Inflammatory macrophage treated with lipopolysaccharide for 1 hour (primary cell): Measurements from ENCODE around the gene CALHM1.
"Not testable (repeated sequence)": the region's sequence is repeated elsewhere in the genome, so short reads cannot be mapped to it uniquely, and the experiment has no call there.

Experiments
- DNase-seq, 2 donors: peaks; one replicate each; pipeline ENCODE4 v3.0.0-alpha.2; 2020 to 2022

The CALHM1 gene, protein sequence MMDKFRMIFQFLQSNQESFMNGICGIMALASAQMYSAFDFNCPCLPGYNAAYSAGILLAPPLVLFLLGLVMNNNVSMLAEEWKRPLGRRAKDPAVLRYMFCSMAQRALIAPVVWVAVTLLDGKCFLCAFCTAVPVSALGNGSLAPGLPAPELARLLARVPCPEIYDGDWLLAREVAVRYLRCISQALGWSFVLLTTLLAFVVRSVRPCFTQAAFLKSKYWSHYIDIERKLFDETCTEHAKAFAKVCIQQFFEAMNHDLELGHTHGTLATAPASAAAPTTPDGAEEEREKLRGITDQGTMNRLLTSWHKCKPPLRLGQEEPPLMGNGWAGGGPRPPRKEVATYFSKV

DNA sequence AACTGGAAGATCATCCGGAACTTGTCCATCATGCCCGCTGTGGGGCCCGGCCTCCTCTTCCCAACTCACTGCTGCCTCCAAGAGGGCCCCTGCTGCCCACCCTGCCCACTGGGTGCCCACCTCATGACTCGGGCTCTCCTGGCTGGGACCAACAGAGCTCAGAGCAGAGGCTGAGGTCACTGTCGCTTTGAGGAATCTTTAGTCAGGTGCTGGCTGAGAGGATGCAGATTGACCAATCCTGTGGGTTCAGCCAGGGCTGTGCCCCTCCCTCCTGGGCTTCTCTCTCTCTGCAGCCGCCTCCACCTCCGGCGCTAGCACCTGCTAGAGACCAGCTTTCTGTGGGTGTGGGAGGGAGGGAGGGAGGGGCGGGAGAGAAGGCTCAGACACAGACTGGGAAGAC lies at the start of gene CALHM1:
Gene CALHM1, minus strand, starts transcription at position 181 of the 400 bp plus-strand sequence. Its CDS starts 149 bp downstream, at position 32.
- peak; percentile 25 to 55 for DNase-seq

DNA sequence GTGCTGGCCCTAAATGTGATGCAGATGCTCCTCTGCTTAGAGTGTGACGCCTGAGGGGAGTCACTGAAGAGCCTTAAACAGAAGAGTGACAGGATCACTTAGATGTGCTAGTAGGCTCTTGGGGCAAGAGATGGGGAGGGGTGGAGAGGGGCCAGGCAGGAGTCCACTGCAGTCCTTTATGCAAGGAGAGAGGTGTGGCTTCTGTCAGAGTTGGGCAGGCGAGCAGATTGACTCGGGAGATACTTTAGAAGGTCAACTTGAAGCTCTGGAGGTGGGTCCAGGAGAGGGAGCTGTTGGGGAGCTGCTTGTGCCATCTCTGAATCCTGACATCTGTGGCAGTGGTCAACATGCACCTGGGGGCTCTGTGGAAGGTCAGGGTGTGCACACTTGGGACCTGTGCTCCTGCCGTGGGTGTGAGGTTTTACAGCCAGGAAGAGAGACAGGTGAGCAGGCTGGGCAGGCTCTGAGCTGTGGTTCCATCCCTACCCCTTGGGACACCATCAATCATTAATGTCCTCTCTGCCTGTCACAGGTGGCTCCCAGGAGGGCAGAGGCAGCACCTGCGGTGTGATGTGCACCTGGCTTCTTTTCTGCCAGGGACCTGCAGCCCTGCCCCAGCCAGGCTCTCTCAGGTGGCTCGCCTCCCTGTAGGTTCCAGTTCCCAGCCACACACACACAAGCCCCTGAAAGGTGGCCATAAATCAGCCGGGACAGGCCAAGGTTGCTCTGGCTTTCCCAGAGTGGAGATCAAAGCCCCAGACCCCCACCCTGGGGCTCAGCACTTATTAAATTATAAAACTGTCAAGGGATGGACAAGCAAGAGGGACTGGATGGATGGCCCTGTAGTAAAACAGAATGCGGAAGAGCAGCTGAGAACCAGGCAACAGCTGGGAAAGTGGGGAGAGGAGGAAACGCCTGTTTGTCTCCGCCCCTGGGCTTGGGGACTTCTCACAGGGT lies 48.8 kb upstream of the CALHM1 start:
- DNase-seq, result no peak

DNA sequence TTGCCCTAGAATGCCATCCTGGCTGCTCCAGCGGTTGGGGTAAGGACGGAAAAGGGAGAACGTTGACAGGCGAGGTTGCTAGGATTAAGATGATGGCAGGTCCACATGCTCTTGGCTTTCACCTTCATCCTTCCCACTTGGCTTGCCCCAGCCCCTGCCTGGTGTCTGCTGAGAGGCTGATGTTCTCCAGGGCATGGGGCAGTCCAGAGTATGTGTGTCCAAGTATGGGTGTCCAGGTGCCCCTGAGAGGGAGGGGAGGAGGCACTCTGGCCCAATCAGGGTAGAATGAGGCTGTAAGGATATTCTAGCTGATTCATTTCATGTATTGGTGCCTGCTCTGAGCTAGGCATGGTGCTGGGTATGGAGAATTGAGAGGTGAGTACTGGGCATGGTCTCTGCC lies 47.4 kb upstream of the CALHM1 start:
- no peak for DNase-seq

DNA sequence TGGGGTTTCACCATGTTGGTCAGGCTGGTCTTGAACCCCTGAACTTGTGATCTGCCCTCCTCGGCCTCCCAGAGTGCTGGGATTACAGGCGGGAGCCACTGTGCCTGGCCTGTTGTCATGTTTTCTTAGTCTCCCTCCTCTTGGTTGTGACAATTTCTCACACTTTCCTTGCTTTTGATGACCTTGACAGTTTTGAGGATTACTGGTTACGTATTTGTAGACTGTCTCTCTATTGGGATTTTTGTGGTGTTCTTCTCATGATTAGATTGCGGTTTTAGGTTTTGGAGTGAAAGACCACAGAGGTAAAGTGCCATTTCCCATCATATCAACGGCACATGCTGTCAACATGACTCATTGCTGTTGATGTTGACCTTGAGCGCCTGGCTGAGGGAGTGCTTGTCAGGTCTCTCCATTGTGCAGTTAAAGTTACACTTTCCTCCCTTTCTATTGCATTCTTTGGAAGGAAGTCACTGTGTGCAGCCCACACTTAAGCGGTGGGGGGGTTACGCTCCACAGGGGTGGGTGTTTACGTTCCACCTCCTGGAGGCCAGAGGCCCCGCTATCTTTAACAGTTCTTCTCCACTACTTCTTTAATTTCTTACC lies 45.6 kb upstream of the CALHM1 start:
- no peak for DNase-seq

DNA sequence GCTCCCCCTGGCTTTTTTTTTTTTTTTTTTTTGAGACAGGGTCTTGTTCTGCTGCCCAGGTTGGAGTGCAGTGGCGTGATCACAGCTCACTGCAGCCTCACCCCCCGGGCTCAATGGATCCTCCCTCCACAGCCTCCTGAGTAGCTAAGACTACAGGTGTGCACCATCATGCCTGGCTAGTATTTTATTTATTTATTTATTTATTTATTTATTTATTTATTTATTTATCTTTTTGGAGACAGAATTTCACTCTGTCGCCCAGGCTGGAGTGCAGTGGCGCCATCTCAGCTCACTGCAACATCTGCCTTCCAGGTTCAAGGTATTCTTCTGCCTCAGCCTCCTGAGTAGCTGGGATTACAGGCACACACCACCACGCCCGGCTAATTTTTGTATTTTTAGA lies 45.1 kb upstream of the CALHM1 start:
- not testable (repeated sequence) for DNase-seq

DNA sequence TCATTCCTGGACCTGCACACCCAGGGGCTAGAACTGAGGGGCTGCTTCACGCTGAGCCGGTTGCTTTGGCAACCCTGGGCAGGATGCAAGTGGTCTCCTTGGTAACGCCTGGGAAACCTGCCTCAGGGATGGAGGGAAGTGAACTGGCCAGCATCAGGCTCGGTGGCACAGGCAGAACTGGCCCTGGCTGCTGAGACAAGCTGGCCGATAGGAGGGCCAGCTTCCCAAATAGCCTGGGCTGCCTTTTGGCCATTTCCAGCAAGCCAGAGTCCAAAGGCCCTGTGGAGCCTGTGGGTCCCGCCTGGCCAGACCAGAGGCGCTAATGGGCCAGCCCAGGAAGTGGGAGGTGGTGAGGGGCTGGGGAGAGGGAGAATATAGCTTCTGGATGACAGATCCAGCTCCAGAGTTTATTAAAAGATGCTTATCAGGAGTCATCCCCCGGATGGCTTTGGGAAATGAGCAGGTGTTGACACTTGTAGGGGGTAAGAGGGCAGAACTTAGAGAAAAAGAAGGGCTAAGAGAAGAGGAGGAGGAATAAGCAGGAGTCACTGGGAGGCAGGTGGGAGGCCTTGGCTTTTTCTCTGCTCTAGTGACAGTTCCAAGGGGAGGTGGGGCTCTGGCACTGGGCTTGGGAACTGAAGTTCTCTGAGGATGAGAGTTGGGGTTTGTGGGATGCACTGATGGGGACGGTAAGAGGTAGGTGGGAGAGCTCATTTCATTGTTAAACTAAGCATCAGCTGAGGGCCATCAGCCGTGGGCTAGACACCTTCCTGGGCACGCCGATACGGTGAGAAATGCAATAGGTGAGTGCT lies 44.4 kb upstream of the CALHM1 start:
- DNase-seq, result no peak

DNA sequence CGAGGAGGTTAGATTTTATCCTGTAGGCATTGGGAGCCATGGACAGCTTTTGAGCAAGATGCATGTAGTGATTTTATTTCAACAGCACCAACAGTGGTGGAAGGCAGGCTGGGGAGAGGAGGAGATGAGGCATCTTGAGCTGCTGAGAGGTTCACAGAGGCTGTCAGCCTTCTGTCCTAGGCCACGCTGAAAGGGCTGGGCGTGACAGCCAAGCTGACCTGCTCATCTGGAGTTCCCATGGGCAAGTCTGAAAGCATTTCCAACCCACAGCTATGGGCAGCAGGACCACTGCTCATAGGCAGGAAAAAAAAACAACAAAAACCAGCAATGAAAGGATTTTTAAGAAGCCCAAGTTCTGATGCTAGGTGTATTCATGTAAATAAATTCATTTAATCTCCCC lies 42.5 kb upstream of the CALHM1 start:
- DNase-seq, result no peak

DNA sequence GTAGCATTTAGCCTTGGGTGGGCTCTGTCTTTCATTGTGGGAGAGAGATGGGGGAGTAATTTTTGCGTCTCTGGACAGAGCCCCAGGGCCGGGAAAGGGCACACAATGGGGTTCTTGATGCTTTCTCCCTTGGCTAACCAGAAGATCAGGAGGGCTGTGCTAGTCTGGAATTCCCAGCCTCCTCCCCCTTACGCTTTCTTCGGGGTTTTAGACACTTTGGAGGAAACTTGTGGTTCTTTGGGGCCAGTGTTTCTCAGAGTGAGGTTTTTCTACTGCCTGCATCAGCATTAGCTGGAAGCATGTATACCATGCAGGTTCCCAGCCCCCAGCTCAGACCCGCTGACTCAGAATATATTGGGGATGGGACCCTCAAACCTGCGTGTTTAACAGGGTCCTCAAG lies 41.8 kb upstream of the CALHM1 start:
- DNase-seq, result no peak

DNA sequence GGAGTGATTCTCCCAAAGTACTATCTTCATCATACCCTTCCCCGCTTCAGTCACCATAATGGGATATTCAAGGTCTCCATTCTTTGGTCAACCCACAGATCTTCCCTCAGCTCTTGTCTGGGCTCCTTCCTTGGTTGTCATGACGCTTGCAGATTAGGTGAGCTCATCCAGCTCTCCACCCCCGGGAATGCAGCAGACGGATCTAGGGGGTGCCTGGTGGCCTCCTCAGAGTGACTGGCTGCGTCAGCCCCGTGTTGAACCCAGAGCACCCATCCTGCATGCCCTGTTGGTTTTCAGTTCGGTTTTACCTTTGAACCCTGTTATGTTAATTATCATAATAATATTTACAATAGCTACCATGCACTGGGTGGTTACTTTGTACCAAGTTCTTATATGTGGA lies 41.2 kb upstream of the CALHM1 start:
- DNase-seq, result no peak

DNA sequence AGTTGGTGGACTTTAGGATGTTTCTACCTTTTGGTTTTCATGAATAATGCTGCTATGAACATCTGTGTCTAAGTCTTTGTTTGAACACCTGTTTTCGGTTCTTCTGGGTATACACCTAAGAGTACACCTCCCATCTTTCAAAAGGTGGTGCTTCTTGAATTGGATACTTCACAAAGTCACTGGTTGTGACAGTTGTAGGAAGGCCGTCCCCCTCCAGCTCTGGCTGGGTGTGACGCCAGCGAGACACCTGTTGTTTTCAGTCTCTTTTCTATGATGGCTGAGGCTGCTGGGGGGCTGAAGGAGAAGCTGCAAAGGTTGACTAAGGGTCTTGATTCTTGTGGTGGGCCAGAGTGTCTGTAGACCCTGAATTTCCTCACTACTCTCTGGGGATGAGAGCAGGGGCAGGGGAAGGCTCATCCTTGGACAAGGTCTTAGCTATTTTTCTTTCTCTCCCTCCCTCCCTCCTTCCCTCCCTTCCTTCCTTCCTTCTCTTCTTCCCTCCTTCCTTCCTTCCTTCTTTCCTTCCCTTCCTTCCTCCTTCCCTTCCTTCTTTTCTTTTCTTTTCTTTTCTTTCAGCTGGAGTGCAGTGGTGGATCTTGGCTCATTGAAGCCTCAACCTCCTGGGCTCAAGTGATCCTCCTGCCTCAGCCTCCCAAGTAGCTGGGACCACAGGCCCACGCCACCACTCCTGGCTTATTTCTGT lies 40.4 kb upstream of the CALHM1 start:
- DNase-seq, result no peak

DNA sequence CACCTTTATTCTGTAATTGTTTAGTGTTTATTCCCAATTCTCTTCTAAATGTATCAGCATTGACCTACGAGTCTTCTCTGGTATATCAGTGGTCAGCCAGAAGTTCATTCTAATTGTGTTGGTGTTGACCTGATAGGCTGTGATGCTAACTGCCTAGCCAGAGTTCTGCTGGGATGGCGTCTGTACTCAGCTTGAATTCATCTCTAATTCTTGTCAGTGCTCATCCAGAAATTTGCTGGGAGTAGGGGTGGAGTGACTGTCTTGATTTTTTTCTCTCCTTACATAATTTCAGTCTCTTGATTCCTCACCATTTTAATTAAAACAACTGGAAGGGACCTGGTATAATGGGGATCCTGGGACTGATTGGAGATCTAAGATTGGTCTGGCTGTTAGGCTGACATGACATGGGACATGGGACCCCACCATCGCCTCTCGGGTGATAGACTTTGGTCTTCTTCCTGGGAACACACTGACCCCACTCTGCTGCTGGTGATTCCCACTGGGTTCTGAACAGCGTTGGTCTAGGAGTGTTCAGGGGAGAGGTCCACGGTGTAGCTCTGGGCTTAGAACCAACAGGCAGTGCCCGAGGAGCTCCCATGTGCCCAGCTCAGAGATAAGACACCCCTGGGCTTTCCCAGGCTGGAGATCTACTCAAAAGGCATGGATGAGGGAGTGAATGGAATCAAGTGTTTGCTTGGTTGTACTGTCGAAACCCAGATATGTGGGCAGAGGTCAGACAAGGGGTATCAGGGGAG lies 38.6 kb upstream of the CALHM1 start:
- no peak for DNase-seq

DNA sequence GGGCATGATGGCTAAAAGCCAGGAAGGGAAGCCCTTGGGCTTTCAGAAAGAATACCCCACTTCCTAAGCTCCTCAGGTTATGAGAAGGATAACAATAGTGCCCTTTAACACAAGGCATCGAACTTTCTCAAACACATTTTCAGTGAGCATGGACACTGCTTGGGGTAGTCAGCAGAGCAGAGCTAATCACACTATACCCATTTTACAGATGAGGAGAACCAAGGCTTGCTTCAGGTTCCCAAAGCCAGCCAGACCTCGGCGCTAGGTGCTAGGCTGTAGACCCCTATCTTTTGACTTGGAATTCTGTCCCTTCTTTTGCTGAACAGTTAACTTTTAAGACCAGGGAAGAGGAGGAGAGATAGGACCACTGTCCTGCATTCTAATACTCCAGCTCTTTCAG lies 36.6 kb upstream of the CALHM1 start:
- no peak for DNase-seq

DNA sequence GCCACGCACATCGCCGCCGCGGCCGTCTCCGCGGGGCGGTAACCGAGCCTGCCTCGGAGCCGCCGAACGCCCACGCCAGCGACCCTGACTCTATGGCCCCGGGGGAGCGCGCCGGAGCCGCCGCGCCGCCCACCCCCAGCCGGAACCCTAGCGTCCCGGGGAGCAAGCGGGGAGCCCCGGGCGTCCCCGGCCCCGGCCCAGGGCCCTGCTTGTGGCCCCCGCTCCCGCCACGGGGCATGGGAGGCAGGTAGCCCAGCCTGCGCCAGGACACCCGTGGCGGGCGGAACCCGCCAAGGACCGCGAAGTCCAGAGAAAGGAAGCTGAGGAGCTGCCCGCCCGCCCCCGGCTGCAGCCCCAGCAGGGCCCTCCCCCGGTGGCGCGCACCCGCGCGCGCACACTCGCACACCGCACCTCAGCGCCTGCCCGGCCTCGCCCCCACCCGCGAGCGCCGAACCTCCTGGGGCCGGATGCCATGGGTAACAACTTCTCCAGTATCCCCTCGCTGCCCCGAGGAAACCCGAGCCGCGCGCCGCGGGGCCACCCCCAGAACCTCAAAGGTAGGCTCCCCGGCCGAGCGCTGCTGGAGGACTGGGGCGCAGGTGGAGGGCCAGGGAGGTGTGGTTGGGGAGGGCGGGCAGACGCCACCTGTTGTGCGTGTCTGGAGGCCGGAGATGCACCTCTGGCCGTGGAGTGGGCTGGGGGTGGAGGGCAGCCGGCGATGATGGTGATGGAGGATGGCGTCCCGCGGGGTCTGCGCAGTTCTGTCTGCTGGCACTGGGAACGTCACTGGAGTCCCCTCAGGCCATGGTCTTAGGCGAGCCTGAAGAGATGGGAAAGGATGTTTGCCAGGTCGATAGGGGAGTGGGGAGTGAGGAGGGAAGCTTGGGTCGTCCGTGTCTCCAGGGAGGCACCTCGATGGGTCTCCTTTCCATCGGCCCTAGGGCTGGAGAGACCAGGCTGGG lies 35.5 kb upstream of the CALHM1 start:
- DNase-seq, result no peak

DNA sequence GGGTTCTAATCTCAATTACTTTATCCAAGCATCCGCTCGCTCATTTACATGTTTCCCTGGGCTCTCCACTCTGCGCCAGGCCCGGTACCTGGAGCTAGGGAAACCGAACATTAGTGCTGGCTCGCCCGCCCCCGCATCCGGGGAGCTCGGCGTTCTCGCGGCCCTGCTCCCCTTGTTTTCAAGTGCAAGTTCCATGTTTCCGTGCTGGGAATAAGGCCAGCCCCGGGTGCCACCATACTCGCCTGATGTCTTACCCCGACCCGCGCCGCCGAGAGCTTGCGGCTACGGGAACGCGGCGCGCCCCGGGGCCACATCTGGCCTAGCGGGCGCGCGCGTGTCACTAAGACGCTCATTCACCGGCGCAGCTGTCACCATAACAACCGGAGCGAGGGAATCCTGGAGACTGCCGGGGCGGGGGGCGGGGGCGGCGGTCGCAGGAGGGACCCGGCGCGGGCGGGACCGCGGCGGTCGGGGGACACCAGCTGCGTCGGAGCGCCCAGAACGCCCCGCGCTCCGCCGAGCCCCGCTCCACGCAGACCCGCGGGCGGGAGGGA lies 34.7 kb upstream of the CALHM1 start, which contains the start of gene NEURL1:
Gene NEURL1, plus strand, starts transcription at position 344 of the 554 bp plus-strand sequence. CDS start 683 bp downstream, outside the sequence.
- no peak for DNase-seq

DNA sequence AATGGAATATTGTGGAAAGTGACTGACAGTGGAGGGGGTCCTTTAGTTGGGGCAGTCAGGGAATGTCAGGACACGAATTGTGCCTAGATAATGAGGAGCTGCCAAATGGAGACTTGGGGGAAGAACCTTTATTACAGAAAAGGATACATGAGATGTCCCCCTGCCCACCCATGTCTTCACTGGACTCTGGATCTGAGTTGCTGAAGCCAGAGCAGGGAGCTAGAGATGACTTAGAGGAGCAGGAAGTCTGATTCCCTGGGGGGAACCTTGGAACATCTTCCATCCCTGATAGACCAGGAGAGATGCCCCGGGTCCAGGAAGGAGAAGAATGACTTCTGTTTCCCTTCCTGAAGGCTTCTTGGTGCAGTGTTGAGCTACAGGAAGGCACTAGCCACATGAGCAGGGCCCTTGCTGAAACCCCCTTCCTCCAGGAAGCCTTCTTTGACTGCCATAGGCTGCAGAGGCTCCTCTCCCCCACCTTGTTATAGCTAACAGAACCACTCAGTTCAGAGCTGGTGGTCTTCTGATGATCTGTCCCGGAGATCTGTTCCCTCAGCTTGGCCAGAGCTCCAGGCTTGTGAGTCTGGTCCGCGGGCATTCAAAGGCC lies 34.1 kb upstream of the CALHM1 start:
- no peak for DNase-seq

DNA sequence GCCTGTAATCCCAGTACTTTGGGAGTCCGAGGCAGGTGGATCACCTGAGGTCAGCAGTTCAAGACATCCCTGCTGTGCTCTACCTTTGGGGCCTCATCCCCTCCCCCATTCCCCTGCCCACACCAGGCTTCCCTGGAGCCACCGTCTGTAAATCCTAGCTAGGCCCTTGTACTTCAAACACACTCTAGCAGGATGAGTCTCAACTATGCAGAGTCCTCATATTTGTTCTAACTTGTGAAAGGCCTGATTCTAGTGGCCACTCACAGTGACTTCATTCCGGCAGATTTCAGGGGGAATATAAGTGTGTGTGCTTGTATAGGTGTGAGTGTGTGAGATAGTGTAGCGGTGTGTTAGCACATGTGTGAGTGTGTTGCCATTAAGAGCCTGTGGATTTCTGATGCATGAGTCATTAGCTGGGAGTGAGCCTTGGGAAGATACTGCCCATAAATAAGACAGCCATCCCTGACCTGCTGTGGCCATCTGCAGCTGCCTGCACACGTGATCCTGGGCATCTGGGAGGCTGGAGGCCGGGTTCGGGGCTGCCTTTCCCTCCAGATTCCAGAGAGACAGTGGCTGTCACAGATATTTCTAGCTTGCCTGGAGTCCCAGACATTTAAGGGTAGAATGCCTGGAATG lies 33.1 kb upstream of the CALHM1 start:
- DNase-seq, result no peak

DNA sequence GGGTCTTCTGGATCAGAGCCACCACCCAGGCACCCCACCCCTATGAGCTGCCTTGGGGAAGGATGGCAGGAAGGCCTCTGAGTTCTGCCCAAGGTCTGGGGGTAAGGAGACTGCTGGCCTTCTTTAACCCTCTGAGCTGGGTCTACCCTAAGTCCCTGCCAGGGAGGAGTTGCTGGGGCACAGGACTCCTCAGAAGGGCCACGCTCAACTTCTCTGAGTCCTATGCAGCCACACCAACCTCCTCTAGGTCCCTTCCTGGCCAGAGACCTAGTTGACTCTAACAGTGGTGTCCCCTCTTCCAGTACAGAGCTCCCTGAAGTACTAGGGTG lies 32.2 kb upstream of the CALHM1 start:
- no peak for DNase-seq

DNA sequence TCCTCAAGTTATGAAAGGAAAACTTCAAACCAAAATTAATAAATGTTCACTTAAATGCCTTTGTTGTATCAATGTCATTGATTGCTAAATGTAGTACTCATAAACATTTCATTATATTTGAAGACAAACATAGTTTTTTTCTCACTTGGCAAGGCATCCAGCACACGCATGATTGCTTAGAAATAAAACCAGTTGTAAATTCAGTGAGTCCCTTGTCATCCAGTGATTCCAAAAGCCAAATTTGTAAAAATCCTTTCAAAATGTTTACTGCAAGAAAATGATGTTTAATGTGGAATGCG lies 28.7 kb upstream of the CALHM1 start:
- DNase-seq, result no peak
